DOHH2 (cell line): ENCODE measurements around the gene MDH1B.

ENCODE experiments used
- H3F3A ChIP-seq: fragments of 200-600 bp; sonication (generic), shearing (Covaris generic); 2 replicates; pipeline ENCODE4 v1.6.0; 2016; ENCODE audit warnings: antibody characterized with exemption, mild to moderate bottlenecking; ENCODE audit not compliant: control insufficient read depth, insufficient read depth
- H3K27ac ChIP-seq: fragments of 200-600 bp; sonication (generic); 2 replicates; pipeline ENCODE4 v1.5.1; 2014; ENCODE audit warnings: low read depth, mild to moderate bottlenecking, low read length, moderate library complexity
- H3K27me3 ChIP-seq: fragments of 200-600 bp; sonication (generic); 2 replicates; pipeline ENCODE4 v1.6.1; 2014; ENCODE audit warnings: mild to moderate bottlenecking, low read length, mixed read lengths; ENCODE audit not compliant: control insufficient read depth
- H3K36me3 ChIP-seq: fragments of 200-600 bp; sonication (generic); 2 replicates; pipeline ENCODE4 v1.6.1; 2014; ENCODE audit warnings: mild to moderate bottlenecking, low read length, moderate library complexity, mixed read lengths; ENCODE audit not compliant: control insufficient read depth
- H3K4me1 ChIP-seq: fragments of 200-600 bp; sonication (generic); 2 replicates; pipeline ENCODE4 v1.6.1; 2014; ENCODE audit warnings: mild to moderate bottlenecking, low read length, mixed read lengths; ENCODE audit not compliant: control insufficient read depth
- H3K4me2 ChIP-seq: fragments of 200-600 bp; sonication (generic); 2 replicates; pipeline ENCODE4 v1.6.0; 2014; ENCODE audit warnings: mild to moderate bottlenecking, low read length, moderate library complexity
- H3K4me3 ChIP-seq: fragments of 200-600 bp; sonication (generic); 2 replicates; pipeline ENCODE4 v1.5.1; 2014; ENCODE audit warnings: mild to moderate bottlenecking, low read length, mixed read lengths
- H3K79me2 ChIP-seq: fragments of 200-600 bp; sonication (generic); 2 replicates; pipeline ENCODE4 v1.6.1; 2014; ENCODE audit warnings: mild to moderate bottlenecking, low read length, mixed read lengths; ENCODE audit not compliant: control insufficient read depth
- H3K9me2 ChIP-seq: fragments of 200-600 bp; sonication (generic); replicated peaks from 2 replicates; pipeline ENCODE4 v1.6.1; 2014; ENCODE audit warnings: mild to moderate bottlenecking, low read length, mixed read lengths; ENCODE audit not compliant: control insufficient read depth
- H3K9me3 ChIP-seq: fragments of 200-600 bp; sonication (generic); 2 replicates; pipeline ENCODE4 v1.6.1; 2014; ENCODE audit warnings: antibody characterized with exemption, low read length, mixed read lengths; ENCODE audit not compliant: control insufficient read depth, insufficient read depth
- H4K20me1 ChIP-seq: fragments of 200-600 bp; sonication (generic); 2 replicates; pipeline ENCODE4 v1.6.0; 2014; ENCODE audit warnings: low read depth, mild to moderate bottlenecking, antibody characterized with exemption, low read length, moderate library complexity; ENCODE audit not compliant: control insufficient read depth, insufficient read depth
- EZH2phosphoT487 ChIP-seq: fragments of 200-600 bp; sonication (generic); IDR thresholded peaks from 2 replicates; pipeline ENCODE4 v1.6.1; 2017; ENCODE audit warnings: borderline replicate concordance, mild to moderate bottlenecking, antibody characterized with exemption, low read length, moderate library complexity, mixed read lengths
- TF ChIP-seq, protein P1 (sequence below): fragments of 200-600 bp; sonication (generic); IDR thresholded peaks from one replicate; pipeline ENCODE4 v1.5.1; 2014; ENCODE audit warnings: antibody characterized with exemption, mild to moderate bottlenecking, low read depth, low read length; ENCODE audit not compliant: poor library complexity, severe bottlenecking

The MDH1B gene

DNA sequence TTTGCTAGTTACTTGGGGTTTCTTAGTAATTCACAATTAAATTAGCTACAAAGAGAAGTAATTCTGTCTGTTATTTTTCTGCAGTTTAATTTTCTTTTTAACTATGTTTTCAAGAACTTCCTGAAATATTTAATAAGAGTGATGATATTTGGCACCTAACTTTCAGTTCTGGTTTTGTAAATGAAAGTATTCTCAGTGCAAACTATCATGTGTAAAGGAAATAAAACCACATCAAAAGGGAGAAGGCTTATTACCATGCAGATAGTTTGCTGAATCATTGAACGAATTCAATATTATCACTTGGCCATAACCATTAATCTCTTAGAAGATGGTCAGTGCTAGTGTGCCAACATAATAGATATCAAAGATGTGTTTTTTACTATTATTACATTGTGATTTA lies 76.1 kb downstream of the MDH1B start:
- no peaks in the 10 kb centered on the region for H3K36me3 ChIP-seq
- TF ChIP-seq EZH2phosphoT487 = no peak
- TF ChIP-seq, protein P1, sequence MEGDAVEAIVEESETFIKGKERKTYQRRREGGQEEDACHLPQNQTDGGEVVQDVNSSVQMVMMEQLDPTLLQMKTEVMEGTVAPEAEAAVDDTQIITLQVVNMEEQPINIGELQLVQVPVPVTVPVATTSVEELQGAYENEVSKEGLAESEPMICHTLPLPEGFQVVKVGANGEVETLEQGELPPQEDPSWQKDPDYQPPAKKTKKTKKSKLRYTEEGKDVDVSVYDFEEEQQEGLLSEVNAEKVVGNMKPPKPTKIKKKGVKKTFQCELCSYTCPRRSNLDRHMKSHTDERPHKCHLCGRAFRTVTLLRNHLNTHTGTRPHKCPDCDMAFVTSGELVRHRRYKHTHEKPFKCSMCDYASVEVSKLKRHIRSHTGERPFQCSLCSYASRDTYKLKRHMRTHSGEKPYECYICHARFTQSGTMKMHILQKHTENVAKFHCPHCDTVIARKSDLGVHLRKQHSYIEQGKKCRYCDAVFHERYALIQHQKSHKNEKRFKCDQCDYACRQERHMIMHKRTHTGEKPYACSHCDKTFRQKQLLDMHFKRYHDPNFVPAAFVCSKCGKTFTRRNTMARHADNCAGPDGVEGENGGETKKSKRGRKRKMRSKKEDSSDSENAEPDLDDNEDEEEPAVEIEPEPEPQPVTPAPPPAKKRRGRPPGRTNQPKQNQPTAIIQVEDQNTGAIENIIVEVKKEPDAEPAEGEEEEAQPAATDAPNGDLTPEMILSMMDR = no peak
- peaks cover 3% of the 10 kb centered on the region; the same call in 1 of the 2 replicates for H3K27me3 ChIP-seq
- H3F3A ChIP-seq = no peaks in the 10 kb centered on the region
- no peaks in the 10 kb centered on the region for H3K9me2 ChIP-seq
- no peaks in the 10 kb centered on the region for H3K9me3 ChIP-seq
- H3K27ac ChIP-seq = no peak overlapping the region
- H3K4me3 ChIP-seq = no peak overlapping the region
- no peaks in the 10 kb centered on the region for H3K79me2 ChIP-seq
- H4K20me1 ChIP-seq = no peaks in the 10 kb centered on the region
- 0 out of 2 replicates have a peak, but pooled peaks cover 3% of the 10 kb centered on the region for H3K4me1 ChIP-seq
- no peak overlapping the region for H3K4me2 ChIP-seq

DNA sequence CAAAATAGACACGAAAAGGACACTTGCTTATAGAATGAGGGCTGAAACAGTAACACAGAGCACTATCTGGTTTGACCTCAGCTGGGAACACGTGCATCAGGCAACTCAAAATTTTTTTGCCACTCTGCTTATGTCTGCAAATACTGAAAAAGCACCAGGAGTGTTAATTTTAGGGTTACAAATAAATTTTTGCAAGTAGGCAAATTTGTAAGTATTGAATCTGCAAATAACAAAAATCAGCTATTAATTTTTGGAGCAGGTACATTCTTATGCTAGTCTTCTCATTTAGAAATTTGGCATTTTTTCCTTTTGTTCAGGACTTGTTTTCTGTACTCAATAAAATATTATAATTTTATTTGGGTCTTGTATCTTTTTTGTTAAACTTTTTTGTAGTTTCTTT lies 76.7 kb downstream of the MDH1B start:
- H3K79me2 ChIP-seq = no peaks in the 10 kb centered on the region
- TF ChIP-seq, protein P1 = no peak
- no peak for TF ChIP-seq EZH2phosphoT487

More for the DNA sequence above, 76.7 kb downstream of the MDH1B start:
- no peaks in the 10 kb centered on the region for H3K9me2 ChIP-seq
- no peak overlapping the region for H3K27ac ChIP-seq
- no peak overlapping the region for H3K4me3 ChIP-seq
- no peaks in the 10 kb centered on the region for H4K20me1 ChIP-seq
- H3K9me3 ChIP-seq = no peaks in the 10 kb centered on the region
- no peak overlapping the region for H3K4me2 ChIP-seq
- H3K4me1 ChIP-seq = 0 out of 2 replicates have a peak, but pooled peaks cover 3% of the 10 kb centered on the region
- peaks cover 3% of the 10 kb centered on the region; the same call in 1 of the 2 replicates for H3K27me3 ChIP-seq
- no peaks in the 10 kb centered on the region for H3K36me3 ChIP-seq
- H3F3A ChIP-seq = no peaks in the 10 kb centered on the region
